ENCODE data around the gene ARSG.

DNA sequence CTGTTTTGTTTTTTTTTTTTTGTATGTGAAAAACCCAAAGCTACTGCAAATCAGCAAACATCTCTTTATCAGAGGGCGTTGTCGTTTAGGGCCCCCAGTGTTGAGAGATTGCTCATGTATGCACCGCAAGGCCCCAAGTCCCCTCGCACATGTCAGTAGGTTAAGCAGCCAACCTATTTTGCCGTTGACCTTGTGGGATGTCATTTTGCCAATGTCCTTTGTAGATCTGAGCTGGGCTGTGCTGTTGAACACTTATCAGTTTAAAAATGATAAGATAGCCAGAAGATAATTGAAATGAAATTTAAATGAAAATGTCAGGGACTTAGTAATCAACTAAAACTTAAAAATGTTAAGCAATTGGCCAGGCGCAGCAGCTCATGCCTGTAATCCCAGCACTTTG lies 26.2 kb downstream of the ARSG start:
- TF ChIP-seq POLR2A (IDR thresholded peaks at IDR 0.05; ENCODE audit: low read length) (no peak), GATA1 (IDR thresholded peaks at IDR 0.05; ENCODE audit: low read depth, low read length) (no peak)
